T-helper 17 cell (primary cell): Measurements from ENCODE around the gene KCNJ9. TPM values are rescaled to one million over a fixed set of nuclear protein-coding genes. Genes with fewer than 3 reads are reported as not detected.
"Not testable (repeated sequence)": the region's sequence is repeated elsewhere in the genome, so short reads cannot be mapped to it uniquely, and the experiment has no call there.

Experiments
- ATAC-seq: fragments of 150-1000 bp; cut with Tn5 transposase; 2 replicates; pipeline ENCODE4 v1.10.0; 2021; ENCODE audit warnings: mild to moderate bottlenecking, moderate library complexity
- DNase-seq, 3 donors: peaks; one replicate each; pipeline versions ENCODE4 v3.0.0 to v3.0.0-alpha.2; 2020 to 2021
- H3K9me3 ChIP-seq: one replicate; pipeline ENCODE4 v1.7.0; 2013; ENCODE audit warnings: low read length, mild to moderate bottlenecking; ENCODE audit not compliant: control insufficient read depth, poor library complexity, severe bottlenecking
- H3K27ac Mint-ChIP-seq: one replicate; pipeline ENCODE4 v1.8.0; 2022; ENCODE audit warnings: mild to moderate bottlenecking, moderate library complexity, mixed read lengths
- H3K27me3 Mint-ChIP-seq: one replicate; pipeline ENCODE4 v1.8.0; 2022; ENCODE audit warnings: mixed read lengths
- H3K36me3 Mint-ChIP-seq: one replicate; pipeline ENCODE4 v1.8.0; 2022; ENCODE audit warnings: low read depth, mixed read lengths
- H3K4me1 Mint-ChIP-seq: one replicate; pipeline ENCODE4 v1.8.0; 2022; ENCODE audit warnings: mild to moderate bottlenecking, mixed read lengths
- H3K4me3 Mint-ChIP-seq: one replicate; pipeline ENCODE4 v1.8.0; 2022; ENCODE audit warnings: mild to moderate bottlenecking, moderate library complexity, mixed read lengths
- total RNA-seq, 4 donors: library from RNA in 2 of 4; stranded (reverse) in 2 of 4; gene quantifications; one replicate each; pipeline ENCODE4 v1.2.3 and lab custom pipeline; 2022 to 2026

KCNJ9 gene
- total RNA-seq, 2 donors from 2014 or later, result not detected

GRCh38 chr1:160120797-160121196 is 39.5 kb downstream of the KCNJ9 start:
- Mint-ChIP-seq H3K4me1 (no peaks in the 10 kb centered on the region), H3K27ac (peak overlapping the region; percentile 41), H3K27me3 (peaks cover 35% of the 10 kb centered on the region), H3K4me3 (no peak overlapping the region), H3K36me3 (no peaks in the 10 kb centered on the region)
- DNase-seq (no peak), ATAC-seq (no peak)
- H3K9me3 ChIP-seq, result no peaks in the 10 kb centered on the region

GRCh38 chr1:160121388-160121787 is 40.0 kb downstream of the KCNJ9 start:
- H3K36me3 Mint-ChIP-seq, result no peaks in the 10 kb centered on the region
- no peak for ATAC-seq
- no peak overlapping the region for H3K27ac Mint-ChIP-seq
- DNase-seq, result no peak
- no peaks in the 10 kb centered on the region for H3K9me3 ChIP-seq
- H3K27me3 Mint-ChIP-seq, result peaks cover 31% of the 10 kb centered on the region
- no peaks in the 10 kb centered on the region for H3K4me1 Mint-ChIP-seq
- no peak overlapping the region for H3K4me3 Mint-ChIP-seq

- no peak for DNase-seq
- no peak for ATAC-seq
- H3K4me3 Mint-ChIP-seq, result no peak overlapping the region
- peaks cover 23% of the 10 kb centered on the region for H3K27me3 Mint-ChIP-seq
- H3K36me3 Mint-ChIP-seq, result no peaks in the 10 kb centered on the region
- no peak overlapping the region for H3K27ac Mint-ChIP-seq
- H3K9me3 ChIP-seq, result no peaks in the 10 kb centered on the region
- no peaks in the 10 kb centered on the region for H3K4me1 Mint-ChIP-seq
These were observed 41.7 kb downstream of the KCNJ9 start for GRCh38 chr1:160122978-160123495.

- no peaks in the 10 kb centered on the region for H3K36me3 Mint-ChIP-seq
- ATAC-seq (no peak), DNase-seq (no peak)
- H3K4me1 Mint-ChIP-seq, result no peaks in the 10 kb centered on the region
- H3K27me3 Mint-ChIP-seq, result peaks cover 21% of the 10 kb centered on the region
- no peak overlapping the region for H3K4me3 Mint-ChIP-seq
- no peaks in the 10 kb centered on the region for H3K9me3 ChIP-seq
- H3K27ac Mint-ChIP-seq, result no peak overlapping the region
These were observed 42.4 kb downstream of the KCNJ9 start for GRCh38 chr1:160123726-160124125.

GRCh38 chr1:160124705-160125478 is 43.6 kb downstream of the KCNJ9 start:
- no peak for ATAC-seq
- Mint-ChIP-seq H3K27me3 (peaks cover 28% of the 10 kb centered on the region), H3K27ac (no peak overlapping the region), H3K36me3 (no peaks in the 10 kb centered on the region), H3K4me1 (no peaks in the 10 kb centered on the region), H3K4me3 (no peak overlapping the region)
- no peaks in the 10 kb centered on the region for H3K9me3 ChIP-seq
- no peak for DNase-seq

GRCh38 chr1:160125746-160126145 is 44.4 kb downstream of the KCNJ9 start:
- Mint-ChIP-seq H3K4me3 (no peak overlapping the region), H3K27ac (no peak overlapping the region), H3K36me3 (no peaks in the 10 kb centered on the region), H3K4me1 (no peaks in the 10 kb centered on the region), H3K27me3 (peaks cover 34% of the 10 kb centered on the region)
- ATAC-seq, result no peak
- no peak for DNase-seq
- H3K9me3 ChIP-seq, result no peaks in the 10 kb centered on the region

- not testable (repeated sequence) for ATAC-seq, DNase-seq, H3K4me1 Mint-ChIP-seq, H3K9me3 ChIP-seq, H3K36me3 Mint-ChIP-seq, H3K27ac Mint-ChIP-seq, H3K4me3 Mint-ChIP-seq
- peaks cover 40% of the 10 kb centered on the region for H3K27me3 Mint-ChIP-seq
These were observed 45.0 kb downstream of the KCNJ9 start for GRCh38 chr1:160126342-160126741.

- Mint-ChIP-seq H3K27ac (no peak overlapping the region), H3K4me3 (no peak overlapping the region), H3K27me3 (peaks cover 51% of the 10 kb centered on the region), H3K4me1 (no peaks in the 10 kb centered on the region), H3K36me3 (peaks cover 3% of the 10 kb centered on the region)
- no peaks in the 10 kb centered on the region for H3K9me3 ChIP-seq
- DNase-seq, result no peak
- no peak for ATAC-seq
These were observed 46.0 kb downstream of the KCNJ9 start for GRCh38 chr1:160127381-160127780.

GRCh38 chr1:160127865-160128523 is 46.7 kb downstream of the KCNJ9 start:
- ATAC-seq, result no peak
- DNase-seq, result no peak
- Mint-ChIP-seq H3K4me3 (no peak overlapping the region), H3K36me3 (peaks cover 5% of the 10 kb centered on the region), H3K27me3 (peaks cover 56% of the 10 kb centered on the region), H3K4me1 (no peaks in the 10 kb centered on the region), H3K27ac (no peak overlapping the region)
- no peaks in the 10 kb centered on the region for H3K9me3 ChIP-seq

GRCh38 chr1:160128636-160129035 is 47.3 kb downstream of the KCNJ9 start:
- H3K9me3 ChIP-seq, result no peaks in the 10 kb centered on the region
- peaks cover 51% of the 10 kb centered on the region for H3K27me3 Mint-ChIP-seq

GRCh38 chr1:160129046-160129445 is 47.7 kb downstream of the KCNJ9 start:
- Mint-ChIP-seq H3K4me3 (no peak overlapping the region), H3K27ac (no peak overlapping the region), H3K36me3 (peaks cover 5% of the 10 kb centered on the region), H3K4me1 (no peaks in the 10 kb centered on the region), H3K27me3 (peaks cover 47% of the 10 kb centered on the region)
- no peaks in the 10 kb centered on the region for H3K9me3 ChIP-seq
- ATAC-seq (no peak), DNase-seq (no peak)

More at GRCh38 chr1:160128636-160129035, 47.3 kb downstream of the KCNJ9 start:
- Mint-ChIP-seq H3K4me1 (no peaks in the 10 kb centered on the region), H3K27ac (no peak overlapping the region), H3K36me3 (peaks cover 5% of the 10 kb centered on the region), H3K4me3 (no peak overlapping the region)
- ATAC-seq (no peak), DNase-seq (no peak)

GRCh38 chr1:160129558-160129957 is 48.2 kb downstream of the KCNJ9 start:
- DNase-seq, result no peak
- Mint-ChIP-seq H3K4me1 (no peaks in the 10 kb centered on the region), H3K4me3 (no peak overlapping the region), H3K27ac (no peak overlapping the region), H3K27me3 (peaks cover 46% of the 10 kb centered on the region), H3K36me3 (peaks cover 5% of the 10 kb centered on the region)
- no peak for ATAC-seq
- H3K9me3 ChIP-seq, result no peaks in the 10 kb centered on the region

GRCh38 chr1:160129966-160130365 is 48.6 kb downstream of the KCNJ9 start:
- no peak for ATAC-seq
- H3K9me3 ChIP-seq, result no peaks in the 10 kb centered on the region
- peaks cover 5% of the 10 kb centered on the region for H3K36me3 Mint-ChIP-seq
- no peak overlapping the region for H3K4me3 Mint-ChIP-seq
- peaks cover 50% of the 10 kb centered on the region for H3K27me3 Mint-ChIP-seq
- peaks cover under 1% of the 10 kb centered on the region for H3K4me1 Mint-ChIP-seq
- DNase-seq, result no peak
- H3K27ac Mint-ChIP-seq, result no peak overlapping the region
